Right lobe of liver (tissue), 6 donors: Measurements from ENCODE around the gene COL21A1. TPM values are rescaled to one million over a fixed set of nuclear protein-coding genes. Genes with fewer than 3 reads are reported as not detected.

ENCODE experiments used
- ATAC-seq, 4 donors: fragments of 200-7000 bp; cut with Tn5 transposase; one replicate each; pipeline ENCODE4 v1.9.1; 2020; ENCODE audit warnings: mild to moderate bottlenecking in 4 of 4, moderate library complexity in 4 of 4
- DNase-seq, 3 donors: peaks; one replicate each; pipeline ENCODE4 v3.0.0-alpha.2; 2020
- H3K27ac ChIP-seq, 3 donors: fragments of 200-600 bp; one replicate each; pipeline ENCODE4 v1.8.0; 2022
- H3K27me3 ChIP-seq, 2 donors: fragments of 200-600 bp; one replicate each; pipeline ENCODE4 v1.8.0; 2022
- H3K36me3 ChIP-seq, 4 donors: fragments of 200-600 bp; sonication (generic) in 1 of 4; one replicate each; pipeline versions ENCODE4 v1.5.1 to v1.8.0; 2017 to 2022; ENCODE audit warnings: control low read depth in 1 of 4
- H3K4me1 ChIP-seq, 4 donors: fragments of 200-600 bp; sonication (generic) in 1 of 4; one replicate each; pipeline versions ENCODE4 v1.5.1 to v1.8.0; 2017 to 2022; ENCODE audit warnings: control low read depth in 1 of 4
- H3K4me3 ChIP-seq, 3 donors: fragments of 200-600 bp; one replicate each; pipeline ENCODE4 v1.8.0; 2022
- H3K9me3 ChIP-seq, 4 donors: fragments of 200-600 bp; sonication (generic) in 1 of 4; one replicate each; pipeline versions ENCODE4 v1.5.1 to v1.8.0; 2017 to 2022; ENCODE audit warnings: control low read depth in 1 of 4
- POLR2A ChIP-seq: fragments of 450-650 bp; IDR thresholded peaks from one replicate; pipeline ENCODE4 v1.6.1; 2017; ENCODE audit warnings: antibody characterized with exemption, mild to moderate bottlenecking
- WGBS: methylation state at CpG from one replicate; pipeline ENCODE4 v1.1.6; 2018; ENCODE audit warnings: low coverage, low lambda C conversion rate; ENCODE audit not compliant: insufficient coverage; ENCODE audit errors: missing lambda C conversion rate; 5-methylcytosine and 5-hydroxymethylcytosine counted together
- intact Hi-C, 2 donors: fragments of 100-400 bp; cut with DNase I; formaldehyde crosslinking; loops; one replicate each; pipeline versions ENCODE4 v1.11.2 to v1.14.1; 2022
- total RNA-seq, 6 experiments: library from RNA; depleted of rRNA in 2 of 6; stranded (reverse); fragments of >200 nt in 2 of 6; fragmentation: NEBNext Ultra II Directional in 3 of 6; extraction: Animal tissue kit (Norgen Biotek cat#: 25700) in 3 of 6; gene quantifications; one replicate each; pipeline versions ENCODE4 v1.1.0 to v1.2.4, GENCODE V29; 2016 to 2023
- TF ChIP-seq, protein P1 (sequence below), 4 donors: fragments of 200-600 bp in 3 of 4; fragments of 450-650 bp in 1 of 4; IDR thresholded peaks; one replicate each; pipeline versions ENCODE4 v1.5.1 to v1.8.0; 2016 to 2022; ENCODE audit warnings: antibody characterized with exemption in 4 of 4, mild to moderate bottlenecking in 2 of 4
- donor health status: DM: no; HTN: yes; CAD: no.
- donor health status: DM: no; HTN: no; CAD: no.
- donor health status: DM: no; HTN: no; CAD: no.
- donor health status: DM: no; HTN: yes; CAD: no.
- donor health status: DM: no; HTN: yes; CAD: no.

Gene COL21A1
- total RNA-seq, 6 experiments from 2014 or later: 0.11 to 0.73 (median 0.50) TPM

DNA sequence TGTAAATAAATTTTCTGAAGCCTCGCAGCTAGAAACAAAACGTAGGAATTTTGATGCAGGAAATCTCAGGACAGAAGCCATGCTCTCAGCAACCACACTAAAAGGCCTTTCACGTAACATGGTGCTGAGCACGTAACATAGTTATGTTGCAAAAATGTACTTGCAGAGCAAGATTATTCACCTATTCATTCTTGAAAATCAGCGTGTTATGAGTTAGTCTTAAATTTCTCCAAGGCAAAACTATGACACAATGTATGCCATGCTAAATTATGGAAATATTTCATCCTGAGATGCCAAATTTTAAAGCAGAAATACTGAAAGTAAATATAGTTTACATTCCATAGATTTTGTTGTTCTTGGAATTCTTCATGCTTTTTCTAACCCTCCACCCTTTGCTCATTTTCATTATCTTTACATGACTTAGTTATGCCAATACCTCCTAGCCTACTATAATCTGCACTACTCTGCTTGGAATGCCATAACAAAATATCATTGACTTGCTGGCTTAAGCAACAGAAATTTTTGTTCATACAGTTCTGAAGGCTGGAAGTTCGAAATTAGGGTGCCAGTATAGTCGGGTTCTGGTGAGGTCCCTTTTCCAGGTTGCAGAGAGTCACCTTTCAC, 192.2 kb downstream of the COL21A1 start:
- ATAC-seq: no peak
- 54% methylated on average over 6 of the region's 7 CpGs for WGBS

GRCh38 chr6:56051202-56051598, 196.2 kb downstream of the COL21A1 start:
- ATAC-seq: no peak
- Histone ChIP-seq H3K36me3 (no peaks in the 10 kb centered on the region), H3K27me3 (no peaks in the 10 kb centered on the region), H3K4me3 (no peak overlapping the region), H3K9me3 (no peaks in the 10 kb centered on the region), H3K4me1 (no peaks in the 10 kb centered on the region), H3K27ac (no peak overlapping the region)
- TF ChIP-seq POLR2A: no peak
- TF ChIP-seq, protein P1, sequence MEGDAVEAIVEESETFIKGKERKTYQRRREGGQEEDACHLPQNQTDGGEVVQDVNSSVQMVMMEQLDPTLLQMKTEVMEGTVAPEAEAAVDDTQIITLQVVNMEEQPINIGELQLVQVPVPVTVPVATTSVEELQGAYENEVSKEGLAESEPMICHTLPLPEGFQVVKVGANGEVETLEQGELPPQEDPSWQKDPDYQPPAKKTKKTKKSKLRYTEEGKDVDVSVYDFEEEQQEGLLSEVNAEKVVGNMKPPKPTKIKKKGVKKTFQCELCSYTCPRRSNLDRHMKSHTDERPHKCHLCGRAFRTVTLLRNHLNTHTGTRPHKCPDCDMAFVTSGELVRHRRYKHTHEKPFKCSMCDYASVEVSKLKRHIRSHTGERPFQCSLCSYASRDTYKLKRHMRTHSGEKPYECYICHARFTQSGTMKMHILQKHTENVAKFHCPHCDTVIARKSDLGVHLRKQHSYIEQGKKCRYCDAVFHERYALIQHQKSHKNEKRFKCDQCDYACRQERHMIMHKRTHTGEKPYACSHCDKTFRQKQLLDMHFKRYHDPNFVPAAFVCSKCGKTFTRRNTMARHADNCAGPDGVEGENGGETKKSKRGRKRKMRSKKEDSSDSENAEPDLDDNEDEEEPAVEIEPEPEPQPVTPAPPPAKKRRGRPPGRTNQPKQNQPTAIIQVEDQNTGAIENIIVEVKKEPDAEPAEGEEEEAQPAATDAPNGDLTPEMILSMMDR (IDR thresholded peaks at IDR 0.05): no peak
- DNase-seq: no peak
- intact Hi-C loops: no loop called here

More for the DNA sequence above, 192.2 kb downstream of the COL21A1 start:
- Histone ChIP-seq H3K27me3 (no peaks in the 10 kb centered on the region), H3K27ac (no peak overlapping the region), H3K4me1 (no peaks in the 10 kb centered on the region), H3K4me3 (no peak overlapping the region), H3K36me3 (no peaks in the 10 kb centered on the region), H3K9me3 (no peaks in the 10 kb centered on the region)
- intact Hi-C loops: no loop called here
- no peak for DNase-seq
- TF ChIP-seq, protein P1 (IDR thresholded peaks at IDR 0.05): no peak

GRCh38 chr6:56050530-56051201, 196.7 kb downstream of the COL21A1 start:
- no peaks in the 10 kb centered on the region for H3K9me3 ChIP-seq
- TF ChIP-seq POLR2A: no peak
- TF ChIP-seq, protein P1 (IDR thresholded peaks at IDR 0.05): no peak
- no peak overlapping the region for H3K27ac ChIP-seq
- no peaks in the 10 kb centered on the region for H3K27me3 ChIP-seq
- no peak overlapping the region for H3K4me3 ChIP-seq
- 49% methylated on average over 3 of the region's 3 CpGs for WGBS
- ATAC-seq (no peak), DNase-seq (no peak)
- no peaks in the 10 kb centered on the region for H3K4me1 ChIP-seq
- H3K36me3 ChIP-seq: no peaks in the 10 kb centered on the region
- intact Hi-C loops: no loop called here

DNA sequence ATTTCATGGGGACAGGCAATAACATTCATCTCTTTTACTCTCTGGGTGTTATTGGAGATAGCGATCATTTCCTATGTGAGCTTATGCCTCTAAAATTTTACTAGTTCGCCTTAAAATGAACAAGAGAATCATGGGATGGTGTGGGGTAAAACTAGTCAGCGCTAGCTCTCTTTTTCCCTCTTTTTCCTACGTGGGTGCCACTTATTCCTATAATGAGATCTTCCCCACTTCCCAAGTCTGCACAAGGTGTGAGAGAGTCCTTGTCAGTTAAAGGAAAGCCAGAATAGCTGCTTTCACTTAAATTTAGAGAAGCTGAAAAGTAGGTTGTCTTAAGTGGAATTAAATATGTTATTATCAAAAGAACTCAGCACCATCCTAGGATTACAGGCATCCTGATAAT, 198.8 kb downstream of the COL21A1 start:
- intact Hi-C loops: no loop called here
- ATAC-seq: no peak

More for the DNA sequence above, 198.8 kb downstream of the COL21A1 start:
- Histone ChIP-seq H3K4me1 (no peaks in the 10 kb centered on the region), H3K27ac (no peak overlapping the region), H3K9me3 (no peaks in the 10 kb centered on the region), H3K4me3 (no peak overlapping the region), H3K27me3 (no peaks in the 10 kb centered on the region), H3K36me3 (no peaks in the 10 kb centered on the region)
- TF ChIP-seq, protein P1 (IDR thresholded peaks at IDR 0.05): no peak
- DNase-seq: no peak
- WGBS: 56% methylated on average over 4 of the region's 4 CpGs
